ENCODE data around the gene KIF5A. TPM values are rescaled to one million over a fixed set of nuclear protein-coding genes. Genes with fewer than 3 reads are reported as not detected.
A peak's percentile ranks its signal among the peaks of the same experiment; 100 is the strongest.

The KIF5A gene
- total and polyA plus RNA-seq, 2 of the 4 experiments (the other 2 are of a cell fraction), result 0.15 to 0.18 TPM

DNA sequence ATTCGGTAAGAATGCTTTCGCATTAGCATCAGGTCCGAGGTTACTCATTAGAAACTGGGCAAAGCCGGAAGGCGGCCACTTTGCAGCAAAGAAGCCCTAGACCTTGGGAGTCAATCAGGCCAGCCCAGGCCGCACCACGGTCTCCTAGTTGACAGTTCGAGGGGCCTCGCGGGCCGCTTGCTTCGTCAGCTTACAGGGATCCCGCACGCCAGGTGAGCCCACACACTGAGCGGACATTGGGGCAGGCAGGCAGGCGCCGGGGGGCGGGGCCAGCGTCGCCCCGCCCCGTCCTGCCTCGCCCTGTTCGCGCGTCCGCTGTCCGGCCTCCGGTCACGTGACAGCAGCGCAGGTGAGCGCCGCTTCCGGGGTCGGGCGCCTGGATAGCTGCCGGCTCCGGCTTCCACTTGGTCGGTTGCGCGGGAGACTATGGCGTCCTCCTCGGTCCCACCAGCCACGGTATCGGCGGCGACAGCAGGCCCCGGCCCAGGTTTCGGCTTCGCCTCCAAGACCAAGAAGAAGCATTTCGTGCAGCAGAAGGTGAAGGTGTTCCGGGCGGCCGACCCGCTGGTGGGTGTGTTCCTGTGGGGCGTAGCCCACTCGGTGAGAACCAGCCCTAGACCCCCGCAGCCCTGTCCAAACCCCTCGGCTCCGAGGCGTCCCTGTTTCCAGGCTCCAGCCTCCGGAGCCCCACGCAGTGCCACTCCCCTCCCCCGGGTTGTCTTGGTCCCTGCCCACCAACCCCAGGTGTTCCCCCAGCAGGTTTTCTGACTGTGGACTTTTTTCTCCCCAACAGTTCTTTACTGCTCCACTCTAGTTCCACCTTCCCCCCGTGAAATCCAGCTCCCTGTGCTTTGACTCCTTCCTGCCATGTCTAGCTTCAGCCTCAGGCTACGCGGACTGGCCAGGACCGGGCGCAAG is 41.3 kb downstream of the KIF5A start, which contains the start of gene PIP4K2C:
Gene PIP4K2C, plus strand, starts transcription at position 329 of the 918 bp plus-strand sequence. Its CDS starts 98 bp downstream, at position 427.
- Histone ChIP-seq H3K4me2 (ENCODE audit: low read depth, low read length) (peak within 1 kb of the TSS; percentile 89), H2AK5ac (ENCODE audit: low read depth, low read length) (peak within 1 kb of the TSS; percentile 22), H3K23ac (ENCODE audit: low read depth, low read length) (peak within 1 kb of the TSS; percentile 25), H3K9me1 (ENCODE audit: insufficient read depth, low read length) (peaks cover 11% of the 10 kb centered on the region), H2AFZ (replicated peaks; ENCODE audit: low read length, poor library complexity) (peak within 1 kb of the TSS; percentile 99), H4K20me1 (ENCODE audit: insufficient read depth, low read length) (no peaks in the 10 kb centered on the region), H3K56ac (ENCODE audit: extremely low read depth, insufficient read depth, low read length) (peak within 1 kb of the TSS; percentile 43; the same call in 1 of the 2 replicates), H3K27ac (ENCODE audit: insufficient read depth, low read length) (no peak within 1 kb of the TSS; the same call in 1 of the 2 replicates), H3K18ac (ENCODE audit: low read depth, low read length) (no peak within 1 kb of the TSS), H4K5ac (ENCODE audit: low read depth, low read length) (peak within 1 kb of the TSS; percentile 35), H3K14ac (replicated peaks; ENCODE audit: low read depth, low read length) (peak within 1 kb of the TSS; percentile 62), H3K36me3 (ENCODE audit: control insufficient read depth, insufficient read depth, low read length) (peaks cover 5% of the 10 kb centered on the region), H3K4me3 (ENCODE audit: insufficient read depth, low read depth, low read length) (peak within 1 kb of the TSS; percentile 88), H3K9ac (ENCODE audit: low read depth, low read length) (peak within 1 kb of the TSS; percentile 48), H2BK20ac (ENCODE audit: low read depth, low read length) (no peak within 1 kb of the TSS), H3K4me1 (ENCODE audit: control insufficient read depth, insufficient read depth, low read length) (peaks cover 5% of the 10 kb centered on the region; the same call in 1 of the 2 replicates), H3K4ac (ENCODE audit: low read depth, low read length) (peak within 1 kb of the TSS; percentile 80), H4K8ac (ENCODE audit: low read depth in 2 of 2, low read length in 2 of 2) (peak within 1 kb of the TSS; percentile 91), H4K91ac (ENCODE audit: insufficient read depth, low read depth, low read length) (peak within 1 kb of the TSS; percentile 41), H2BK120ac (ENCODE audit: low read depth, low read length) (peak within 1 kb of the TSS; percentile 21; the same call in 1 of the 2 replicates), H2BK15ac (ENCODE audit: low read depth, low read length) (0 out of 3 replicates have a peak within 1 kb of the TSS, but pooled peaks have one; percentile 2), H2BK5ac (ENCODE audit: low read depth, low read length, poor library complexity, severe bottlenecking) (no peak within 1 kb of the TSS), H3K27me3 (ENCODE audit: control insufficient read depth, insufficient read depth, low read length) (peaks cover 13% of the 10 kb centered on the region), H3K9me3 (ENCODE audit: control insufficient read depth, insufficient read depth, low read length) (no peaks in the 10 kb centered on the region), H3K79me1 (ENCODE audit: low read depth in 1 of 2, low read length in 2 of 2) (peaks cover 15 to 25% of the 10 kb centered on the region in 2 experiments; a peak in 3 of 4 replicates), H2AK9ac (replicated peaks; ENCODE audit: low read depth, low read length, poor library complexity) (peak within 1 kb of the TSS; percentile 91)
- intact Hi-C loops (cut with micrococcal nuclease), result no loop called here
- in situ Hi-C loops (cut with MboI; ENCODE audit: low sequenced_read_pairs), result no loop called here
- POLR2A ChIA-PET (ENCODE audit: unreplicated experiment), result no interaction called here
- ATAC-seq (ENCODE audit: low read depth) (peak; percentile 94), DNase-seq (peak; percentile 23)
- BruUV-seq (replicated peaks), result no TSS peak
- WGBS, 2 experiments (ENCODE audit: extremely low coverage in 2 of 2, insufficient read length in 1 of 2), result 2% methylated on average over 44 of the region's 69 CpGs; no CpG with 5 or more reads in 1 of the 2 experiments
- CTCF ChIA-PET, result interaction anchor here (0.6 to 1.3 kb wide), 3 partner anchors 8 to 42 kb away, joined by 3 to 4 read pairs (median 4); partner anchors contain the start of gene B4GALNT1
- dilution Hi-C loops (cut with HindIII; ENCODE audit: low sequenced_read_pairs, unreplicated experiment), result no loop called here
- TF ChIP-seq NFE2L2 (IDR thresholded peaks at IDR 0.05; ENCODE audit: low read depth, low read length) (no peak), POLR2A (IDR thresholded peaks at IDR 0.05; ENCODE audit: low read depth, low read length) (no peak), MAFK (IDR thresholded peaks at IDR 0.05; ENCODE audit: low read depth, low read length) (no peak), RCOR1 (IDR thresholded peaks at IDR 0.05; ENCODE audit: insufficient replicate concordance, low read length) (no peak), CEBPB (IDR thresholded peaks at IDR 0.05; ENCODE audit: low read depth, low read length) (no peak), RFX5 (IDR thresholded peaks at IDR 0.05; ENCODE audit: low read depth, low read length) (no peak), CHD1 (IDR thresholded peaks at IDR 0.05; ENCODE audit: low read depth, low read length) (no peak), BHLHE40 (IDR thresholded peaks at IDR 0.05; ENCODE audit: low read depth, low read length) (peak; percentile 68), FOS (IDR thresholded peaks at IDR 0.05; ENCODE audit: low read depth, low read length) (no peak), SMC3 (IDR thresholded peaks at IDR 0.05; ENCODE audit: low read depth, low read length) (no peak)
- TF ChIP-seq, protein P1, sequence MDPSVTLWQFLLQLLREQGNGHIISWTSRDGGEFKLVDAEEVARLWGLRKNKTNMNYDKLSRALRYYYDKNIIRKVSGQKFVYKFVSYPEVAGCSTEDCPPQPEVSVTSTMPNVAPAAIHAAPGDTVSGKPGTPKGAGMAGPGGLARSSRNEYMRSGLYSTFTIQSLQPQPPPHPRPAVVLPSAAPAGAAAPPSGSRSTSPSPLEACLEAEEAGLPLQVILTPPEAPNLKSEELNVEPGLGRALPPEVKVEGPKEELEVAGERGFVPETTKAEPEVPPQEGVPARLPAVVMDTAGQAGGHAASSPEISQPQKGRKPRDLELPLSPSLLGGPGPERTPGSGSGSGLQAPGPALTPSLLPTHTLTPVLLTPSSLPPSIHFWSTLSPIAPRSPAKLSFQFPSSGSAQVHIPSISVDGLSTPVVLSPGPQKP (IDR thresholded peaks at IDR 0.05; ENCODE audit: borderline replicate concordance, low read depth, low read length), result no peak
- TF ChIP-seq, protein P2, sequence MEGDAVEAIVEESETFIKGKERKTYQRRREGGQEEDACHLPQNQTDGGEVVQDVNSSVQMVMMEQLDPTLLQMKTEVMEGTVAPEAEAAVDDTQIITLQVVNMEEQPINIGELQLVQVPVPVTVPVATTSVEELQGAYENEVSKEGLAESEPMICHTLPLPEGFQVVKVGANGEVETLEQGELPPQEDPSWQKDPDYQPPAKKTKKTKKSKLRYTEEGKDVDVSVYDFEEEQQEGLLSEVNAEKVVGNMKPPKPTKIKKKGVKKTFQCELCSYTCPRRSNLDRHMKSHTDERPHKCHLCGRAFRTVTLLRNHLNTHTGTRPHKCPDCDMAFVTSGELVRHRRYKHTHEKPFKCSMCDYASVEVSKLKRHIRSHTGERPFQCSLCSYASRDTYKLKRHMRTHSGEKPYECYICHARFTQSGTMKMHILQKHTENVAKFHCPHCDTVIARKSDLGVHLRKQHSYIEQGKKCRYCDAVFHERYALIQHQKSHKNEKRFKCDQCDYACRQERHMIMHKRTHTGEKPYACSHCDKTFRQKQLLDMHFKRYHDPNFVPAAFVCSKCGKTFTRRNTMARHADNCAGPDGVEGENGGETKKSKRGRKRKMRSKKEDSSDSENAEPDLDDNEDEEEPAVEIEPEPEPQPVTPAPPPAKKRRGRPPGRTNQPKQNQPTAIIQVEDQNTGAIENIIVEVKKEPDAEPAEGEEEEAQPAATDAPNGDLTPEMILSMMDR (conservative IDR thresholded peaks at IDR 0.05; ENCODE audit: low read depth, low read length), result no peak
- TF ChIP-seq, protein P3, sequence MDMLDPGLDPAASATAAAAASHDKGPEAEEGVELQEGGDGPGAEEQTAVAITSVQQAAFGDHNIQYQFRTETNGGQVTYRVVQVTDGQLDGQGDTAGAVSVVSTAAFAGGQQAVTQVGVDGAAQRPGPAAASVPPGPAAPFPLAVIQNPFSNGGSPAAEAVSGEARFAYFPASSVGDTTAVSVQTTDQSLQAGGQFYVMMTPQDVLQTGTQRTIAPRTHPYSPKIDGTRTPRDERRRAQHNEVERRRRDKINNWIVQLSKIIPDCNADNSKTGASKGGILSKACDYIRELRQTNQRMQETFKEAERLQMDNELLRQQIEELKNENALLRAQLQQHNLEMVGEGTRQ (IDR thresholded peaks at IDR 0.05; ENCODE audit: low read depth, low read length), result peak; percentile 90
